ENCODE results near the gene ABCA2.

The ABCA2 gene

GRCh38 chr9:136991993-136992818, 35.8 kb downstream of the ABCA2 start, which contains the start of gene PAXX:
PAXX (plus strand) TSS chr9:136992422; CDS start chr9:136992444, 22 bp downstream.
- TF ChIP-seq CTCF (IDR thresholded peaks at IDR 0.05) = no peak

- no peak for TF ChIP-seq CTCF (IDR thresholded peaks at IDR 0.05)
These were observed 37.7 kb downstream of the ABCA2 start for GRCh38 chr9:136990242-136990911.

GRCh38 chr9:136988872-136989271, 39.2 kb downstream of the ABCA2 start:
- TF ChIP-seq CTCF (IDR thresholded peaks at IDR 0.05) = no peak

GRCh38 chr9:136985853-136986252, 42.2 kb downstream of the ABCA2 start:
- no peak for TF ChIP-seq CTCF (IDR thresholded peaks at IDR 0.05)

- TF ChIP-seq CTCF (IDR thresholded peaks at IDR 0.05) = no peak
These were observed 42.9 kb downstream of the ABCA2 start for GRCh38 chr9:136985027-136985602.

GRCh38 chr9:136984464-136985026, 43.5 kb downstream of the ABCA2 start:
- TF ChIP-seq CTCF (IDR thresholded peaks at IDR 0.05) = no peak

GRCh38 chr9:136983656-136984314, 44.3 kb downstream of the ABCA2 start:
- no peak for TF ChIP-seq CTCF (IDR thresholded peaks at IDR 0.05)
